SU-DHL-6 (cell line): Measurements from ENCODE around the gene CSF1.
"Not testable (repeated sequence)": the region's sequence is repeated elsewhere in the genome, so short reads cannot be mapped to it uniquely, and the experiment has no call there.

Experiments
- H2AFZ ChIP-seq: fragments of 200-600 bp; sonication (generic); 2 replicates; pipeline ENCODE4 v1.6.1; 2014; ENCODE audit warnings: low read depth, mild to moderate bottlenecking, moderate library complexity, mixed read lengths, antibody characterized with exemption, low read length; ENCODE audit not compliant: severe bottlenecking
- H3F3A ChIP-seq: fragments of 200-600 bp; shearing (Covaris generic); 2 replicates; pipeline ENCODE4 v1.6.0; 2016; ENCODE audit warnings: antibody characterized with exemption, mild to moderate bottlenecking; ENCODE audit not compliant: insufficient read depth
- H3K27ac ChIP-seq: fragments of 200-600 bp; sonication (generic); 2 replicates; pipeline ENCODE4 v1.5.1; 2016; ENCODE audit warnings: low read depth, mild to moderate bottlenecking, low read length, moderate library complexity, mixed read lengths
- H3K27me3 ChIP-seq: fragments of 200-600 bp; sonication (generic), shearing (Covaris generic); 2 replicates; pipeline ENCODE4 v1.6.0; 2014; ENCODE audit warnings: mild to moderate bottlenecking, low read length
- H3K36me3 ChIP-seq: fragments of 200-600 bp; sonication (generic); 2 replicates; pipeline ENCODE4 v1.6.1; 2014; ENCODE audit warnings: mild to moderate bottlenecking, low read length, mixed read lengths
- H3K4me2 ChIP-seq: fragments of 300-600, 200-600 bp; shearing (Covaris generic), sonication (generic); 2 replicates; pipeline ENCODE4 v1.6.0; 2014; ENCODE audit warnings: low read length, low read depth, mild to moderate bottlenecking; ENCODE audit not compliant: poor library complexity, severe bottlenecking
- H3K4me3 ChIP-seq: fragments of 200-600 bp; sonication (generic); 2 replicates; pipeline ENCODE4 v1.5.1; 2014; ENCODE audit warnings: antibody characterized with exemption, low read length, mild to moderate bottlenecking, mixed read lengths; ENCODE audit not compliant: insufficient read depth, poor library complexity, severe bottlenecking
- H3K79me2 ChIP-seq: fragments of 200-600 bp; sonication (generic); 2 replicates; pipeline ENCODE4 v1.6.1; 2014; ENCODE audit warnings: mild to moderate bottlenecking, low read length, moderate library complexity; ENCODE audit not compliant: insufficient read depth
- H3K9ac ChIP-seq: fragments of 200-600 bp; sonication (generic); 2 replicates; pipeline ENCODE4 v1.7.0; 2014; ENCODE audit warnings: mild to moderate bottlenecking, low read length
- H3K9me2 ChIP-seq: fragments of 200-600 bp; sonication (generic); replicated peaks from 2 replicates; pipeline ENCODE4 v1.6.1; 2014; ENCODE audit warnings: low read length; ENCODE audit not compliant: insufficient read depth
- H3K9me3 ChIP-seq: fragments of 200-600 bp; sonication (generic); 2 replicates; pipeline ENCODE4 v1.6.1; 2014; ENCODE audit warnings: low read length, mixed read lengths; ENCODE audit not compliant: insufficient read depth
- H4K20me1 ChIP-seq: fragments of 200-600 bp; sonication (generic); 2 replicates; pipeline ENCODE4 v1.6.1; 2014; ENCODE audit warnings: low read depth, mild to moderate bottlenecking, antibody characterized with exemption, low read length, moderate library complexity, mixed read lengths
- CTCF ChIP-seq: fragments of 200-600 bp; sonication (generic); IDR thresholded peaks from one replicate; pipeline ENCODE4 v1.5.1; 2017; ENCODE audit warnings: antibody characterized with exemption, mild to moderate bottlenecking, low read length, moderate library complexity; ENCODE audit not compliant: insufficient read depth, poor library complexity, severe bottlenecking
- EZH2phosphoT487 ChIP-seq: fragments of 200-600 bp; sonication (generic), shearing (Covaris generic); conservative IDR thresholded peaks from 2 replicates; pipeline ENCODE4 v1.6.1; 2018; ENCODE audit warnings: mild to moderate bottlenecking, antibody characterized with exemption, low read length, moderate library complexity, mixed read lengths

CSF1 gene

GRCh38 chr1:109910123-109910962 is at the start of gene CSF1:
TSS of gene CSF1 (plus strand) at chr1:109910849. CDS start at chr1:109911024, 175 bp downstream.
- TF ChIP-seq EZH2phosphoT487 (no peak), CTCF (no peak)
- Histone ChIP-seq H3K27me3 (no peaks in the 10 kb centered on the region), H3K36me3 (no peaks in the 10 kb centered on the region), H3K4me3 (no peak within 1 kb of the TSS), H4K20me1 (no peaks in the 10 kb centered on the region), H2AFZ (no peak within 1 kb of the TSS), H3K9me3 (no peaks in the 10 kb centered on the region), H3K9ac (no peak within 1 kb of the TSS), H3K27ac (no peak within 1 kb of the TSS), H3K79me2 (no peaks in the 10 kb centered on the region), H3K4me2 (no peak within 1 kb of the TSS), H3F3A (no peaks in the 10 kb centered on the region), H3K9me2 (no peaks in the 10 kb centered on the region)

- H3K27ac ChIP-seq, H3K79me2 ChIP-seq, H3K27me3 ChIP-seq, H3K4me3 ChIP-seq, H3K4me2 ChIP-seq, H3K36me3 ChIP-seq, H4K20me1 ChIP-seq, H3F3A ChIP-seq, H2AFZ ChIP-seq, H3K9me3 ChIP-seq, H3K9ac ChIP-seq, H3K9me2 ChIP-seq: not testable (repeated sequence)
Observed at GRCh38 chr1:109861616-109862015, 49.0 kb upstream of the CSF1 start.

- Histone ChIP-seq H3K4me2 (no peak overlapping the region), H3K27ac (no peak overlapping the region)
Observed at GRCh38 chr1:109863667-109864046, 47.0 kb upstream of the CSF1 start.

More at GRCh38 chr1:109863667-109864046, 47.0 kb upstream of the CSF1 start:
- Histone ChIP-seq H2AFZ (no peak overlapping the region), H3K4me3 (no peak overlapping the region), H3K9me3 (no peaks in the 10 kb centered on the region), H3K9ac (no peak overlapping the region), H4K20me1 (no peaks in the 10 kb centered on the region), H3K79me2 (no peaks in the 10 kb centered on the region), H3K27me3 (no peaks in the 10 kb centered on the region), H3K9me2 (no peaks in the 10 kb centered on the region), H3F3A (no peaks in the 10 kb centered on the region), H3K36me3 (no peaks in the 10 kb centered on the region)
- TF ChIP-seq CTCF = no peak
- no peak for TF ChIP-seq EZH2phosphoT487
